Stimulated activated naive B cell treated with anti-CD40 and anti-IgM and Interleukin-4, amounts not matched to agents 10 μg/mL and 1 μg/mL and 100 μg/mL, for 72 hours (primary cell): ENCODE measurements around the gene SULT1B1.

ENCODE experiments used
- ATAC-seq, 2 donors: fragments of 150-1000 bp; cut with Tn5 transposase; replicated peaks; 2 replicates each; pipeline ENCODE4 v1.10.0; 2021; ENCODE audit warnings: moderate library complexity in 1 of 2
- DNase-seq: peaks from one replicate; pipeline ENCODE4 v3.0.0; 2021
- H3K27ac Mint-ChIP-seq: one replicate; pipeline ENCODE4 v1.8.0; 2022; ENCODE audit warnings: mild to moderate bottlenecking, mixed read lengths
- H3K27me3 Mint-ChIP-seq, 2 donors: one replicate each; pipeline ENCODE4 v1.8.0; 2022; ENCODE audit warnings: mixed read lengths in 2 of 2
- H3K36me3 Mint-ChIP-seq, 2 donors: one replicate each; pipeline ENCODE4 v1.8.0; 2022; ENCODE audit warnings: mixed read lengths in 2 of 2, mild to moderate bottlenecking in 1 of 2
- H3K4me1 Mint-ChIP-seq, 2 donors: one replicate each; pipeline ENCODE4 v1.8.0; 2022; ENCODE audit warnings: mixed read lengths in 2 of 2, mild to moderate bottlenecking in 1 of 2
- H3K4me3 Mint-ChIP-seq, 2 donors: one replicate each; pipeline ENCODE4 v1.8.0; 2022; ENCODE audit warnings: mild to moderate bottlenecking in 2 of 2, mixed read lengths in 2 of 2, moderate library complexity in 1 of 2
- H3K9me3 Mint-ChIP-seq, 2 donors: one replicate each; pipeline ENCODE4 v1.8.0; 2022; ENCODE audit warnings: mixed read lengths in 2 of 2, mild to moderate bottlenecking in 1 of 2

Gene SULT1B1

DNA sequence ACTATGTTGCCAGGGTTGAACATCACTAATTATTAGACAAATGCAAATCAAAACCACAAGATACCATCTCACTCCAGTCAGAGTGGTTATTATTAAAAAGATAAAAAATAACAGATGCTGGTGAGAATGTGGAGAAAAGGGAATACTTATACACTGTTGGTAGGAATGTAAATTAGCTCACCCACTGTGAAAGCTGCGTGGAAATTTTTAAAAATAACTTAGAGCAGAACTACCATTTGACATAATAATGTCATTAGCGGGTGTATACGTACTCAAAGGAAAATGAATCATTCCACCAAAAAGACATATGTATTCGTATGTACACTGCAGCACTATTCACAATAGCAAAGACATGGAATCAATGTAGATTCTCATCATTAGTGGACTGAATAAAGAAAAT is 58.7 kb downstream of the SULT1B1 start:
- Mint-ChIP-seq H3K36me3 (no peaks in the 10 kb centered on the region), H3K4me3 (no peak overlapping the region), H3K9me3 (peaks cover 3 to 4% of the 10 kb centered on the region in 2 donors), H3K27ac (no peak overlapping the region), H3K4me1 (no peaks in the 10 kb centered on the region), H3K27me3 (no peaks in the 10 kb centered on the region)
- no peak for ATAC-seq
- no peak for DNase-seq

DNA sequence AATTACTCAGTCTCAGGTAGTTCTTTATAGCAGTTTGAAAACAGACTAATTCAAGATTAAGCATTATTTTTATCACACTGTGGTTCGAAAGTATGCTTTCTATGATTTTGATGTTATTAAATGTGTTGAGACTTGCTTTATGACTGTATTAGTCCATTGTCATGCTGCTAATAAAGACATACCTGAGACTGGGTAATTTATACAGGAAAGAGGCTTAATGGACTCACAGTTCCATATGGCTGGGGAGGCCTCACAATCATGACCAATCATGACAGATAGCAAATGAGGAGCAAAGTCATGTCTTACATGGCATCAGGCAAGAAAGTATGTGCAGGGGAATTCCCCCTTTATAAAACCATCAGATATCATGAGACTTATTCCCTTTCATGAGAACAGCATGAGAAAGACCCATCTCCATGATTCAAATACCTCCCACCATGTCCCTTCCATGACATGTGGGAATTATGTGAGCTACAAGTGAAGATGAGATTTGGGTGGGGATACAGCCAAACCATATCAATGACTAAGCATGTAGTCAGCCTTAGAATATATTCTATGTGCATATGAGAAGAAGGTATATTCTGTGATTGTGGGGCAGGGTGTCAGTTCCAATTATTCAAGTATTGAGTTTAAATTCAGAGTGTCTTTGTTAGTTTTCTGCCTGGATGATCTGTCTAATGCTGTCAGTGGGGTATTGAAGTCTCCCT is 62.7 kb downstream of the SULT1B1 start:
- DNase-seq (no peak), ATAC-seq (no peak)
- Mint-ChIP-seq H3K27ac (no peak overlapping the region), H3K27me3 (no peaks in the 10 kb centered on the region), H3K36me3 (no peaks in the 10 kb centered on the region), H3K9me3 (peaks cover 3 to 4% of the 10 kb centered on the region in 2 donors), H3K4me3 (no peak overlapping the region), H3K4me1 (no peaks in the 10 kb centered on the region)

DNA sequence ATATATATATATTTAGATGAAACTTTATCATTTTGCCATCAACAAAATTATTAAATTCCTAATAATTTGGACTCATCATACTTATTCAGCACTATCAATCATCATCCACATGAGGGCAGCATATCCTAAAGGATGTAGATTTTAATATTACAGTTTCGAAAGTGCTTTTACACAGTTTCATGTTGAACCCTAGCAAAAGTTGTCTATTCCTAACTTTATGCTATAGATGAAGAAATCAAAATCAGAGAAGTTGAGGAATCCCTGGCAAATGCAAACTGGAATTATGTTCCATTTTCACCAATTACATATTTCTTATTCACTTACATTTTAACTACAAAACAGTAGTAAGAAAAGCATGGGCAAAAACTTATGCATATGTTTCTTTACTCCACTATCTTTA is 70.8 kb downstream of the SULT1B1 start:
- no peaks in the 10 kb centered on the region for H3K4me1 Mint-ChIP-seq
- no peak overlapping the region for H3K4me3 Mint-ChIP-seq
- no peaks in the 10 kb centered on the region for H3K9me3 Mint-ChIP-seq
- DNase-seq, result no peak
- peak in 1 of 2 donors; percentile 41 for ATAC-seq
- H3K36me3 Mint-ChIP-seq, result no peaks in the 10 kb centered on the region
- no peak overlapping the region for H3K27ac Mint-ChIP-seq
- H3K27me3 Mint-ChIP-seq, result no peaks in the 10 kb centered on the region

DNA sequence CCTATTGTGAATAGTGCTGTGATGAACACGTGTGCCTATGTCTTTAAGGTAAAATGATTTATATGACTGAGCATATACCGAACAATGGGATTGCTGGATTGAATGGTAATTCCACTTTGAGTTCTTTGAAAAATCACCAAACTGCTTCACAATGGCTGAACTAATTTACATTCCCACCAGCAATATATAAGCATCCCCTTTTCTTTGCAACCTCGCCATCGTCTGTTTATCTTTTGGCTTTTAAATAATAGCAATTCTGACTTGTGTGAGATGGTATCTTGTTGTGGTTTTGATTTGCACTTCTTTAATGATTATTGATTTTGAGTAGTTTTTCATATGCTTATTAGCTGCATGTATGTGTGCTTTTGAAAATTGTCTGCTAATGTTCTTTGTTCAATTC is 75.6 kb downstream of the SULT1B1 start:
- Mint-ChIP-seq H3K9me3 (no peaks in the 10 kb centered on the region), H3K4me1 (no peaks in the 10 kb centered on the region), H3K27ac (no peak overlapping the region), H3K36me3 (no peaks in the 10 kb centered on the region), H3K27me3 (no peaks in the 10 kb centered on the region), H3K4me3 (no peak overlapping the region)
- DNase-seq (no peak), ATAC-seq (no peak)
